Uterus (tissue), 4 donors: ENCODE measurements around the gene PLPP4. TPM values are rescaled to one million over a fixed set of nuclear protein-coding genes. Genes with fewer than 3 reads are reported as not detected.

Source experiments
- DNase-seq, 2 donors: peaks; one replicate each; pipeline ENCODE4 v3.0.0-alpha.2; 2019 to 2020
- H3K27ac ChIP-seq, 2 donors: fragments of 200-600 bp; sonication (generic); 1 replicate in 1 of 2; 2 replicates in 1 of 2; pipeline ENCODE4 v1.5.1; 2016 to 2018
- H3K27me3 ChIP-seq, 2 donors: fragments of 200-600 bp; sonication (generic); one replicate each; pipeline ENCODE4 v1.5.1; 2018 to 2019; ENCODE audit warnings: control low read depth in 1 of 2
- H3K36me3 ChIP-seq, 2 donors: fragments of 200-600 bp; sonication (generic); one replicate each; pipeline ENCODE4 v1.5.1; 2019; ENCODE audit warnings: control low read depth in 1 of 2
- H3K4me1 ChIP-seq, 2 donors: fragments of 200-600 bp; sonication (generic); one replicate each; pipeline ENCODE4 v1.5.1; 2018 to 2019; ENCODE audit warnings: control low read depth in 1 of 2
- H3K4me3 ChIP-seq, 2 donors: fragments of 200-600 bp; sonication (generic); 1 replicate in 1 of 2; 2 replicates in 1 of 2; pipeline ENCODE4 v1.5.1; 2018 to 2019; ENCODE audit warnings: mild to moderate bottlenecking in 1 of 2
- H3K9me3 ChIP-seq, 2 donors: fragments of 200-600 bp; sonication (generic); one replicate each; pipeline ENCODE4 v1.5.1; 2019; ENCODE audit warnings: control low read depth in 1 of 2
- POLR2A ChIP-seq, 2 donors: fragments of 450-650 bp; IDR thresholded peaks; one replicate each; pipeline ENCODE4 v1.6.1; 2016; ENCODE audit warnings: antibody characterized with exemption in 2 of 2, mild to moderate bottlenecking in 1 of 2, moderate library complexity in 1 of 2
- intact Hi-C: fragments of 100-400 bp; cut with DNase I; formaldehyde crosslinking; loops from one replicate; pipeline ENCODE4 v1.15.1; 2023; ENCODE audit warnings: low total_unique reads
- total RNA-seq, 4 donors: library from RNA; depleted of rRNA in 3 of 4; stranded (reverse); fragments of >200 nt in 3 of 4; gene quantifications; one replicate each; pipeline versions ENCODE4 v1.1.0 to v1.2.4, GENCODE V29; 2014 to 2023
- TF ChIP-seq, protein P1 (sequence below), 4 experiments: fragments of 200-600 bp in 2 of 4; fragments of 450-650 bp in 2 of 4; sonication (generic) in 2 of 4; IDR thresholded peaks; one replicate each; pipeline ENCODE4 v1.5.1; 2016 to 2019; ENCODE audit warnings: antibody characterized with exemption in 4 of 4, mild to moderate bottlenecking in 2 of 4, moderate library complexity in 1 of 4
- donor health status: DM: yes; HTN: yes; CAD: no.

The PLPP4 gene
- total RNA-seq, 4 donors from 2014 or later = 0.55 TPM; not detected in 3

DNA sequence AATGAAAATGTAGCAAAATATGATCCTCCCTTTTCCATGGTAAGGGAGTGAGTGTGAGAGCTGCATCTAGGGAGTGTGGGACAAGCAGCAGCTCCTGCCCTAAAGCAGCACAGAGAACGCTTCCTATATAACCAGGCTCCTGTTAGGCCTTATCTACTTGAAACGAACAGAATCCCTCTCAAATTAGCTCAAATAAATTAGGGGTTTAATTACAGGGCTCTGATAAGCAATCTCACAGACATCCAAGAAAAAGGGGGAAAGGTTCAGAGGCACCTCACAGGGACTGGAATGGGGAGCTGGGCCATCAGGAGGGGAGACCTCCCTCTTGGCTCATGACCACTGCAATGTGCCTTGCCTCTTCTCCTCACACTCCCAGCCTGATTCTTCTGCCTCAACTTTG is 57.9 kb downstream of the PLPP4 start:
- Histone ChIP-seq H3K9me3 (no peaks in the 10 kb centered on the region), H3K27me3 (no peaks in the 10 kb centered on the region), H3K27ac (no peak overlapping the region), H3K4me3 (no peak overlapping the region), H3K36me3 (no peaks in the 10 kb centered on the region), H3K4me1 (no peaks in the 10 kb centered on the region)
- no peak for DNase-seq
- intact Hi-C loops = no loop called here
- TF ChIP-seq, protein P1, sequence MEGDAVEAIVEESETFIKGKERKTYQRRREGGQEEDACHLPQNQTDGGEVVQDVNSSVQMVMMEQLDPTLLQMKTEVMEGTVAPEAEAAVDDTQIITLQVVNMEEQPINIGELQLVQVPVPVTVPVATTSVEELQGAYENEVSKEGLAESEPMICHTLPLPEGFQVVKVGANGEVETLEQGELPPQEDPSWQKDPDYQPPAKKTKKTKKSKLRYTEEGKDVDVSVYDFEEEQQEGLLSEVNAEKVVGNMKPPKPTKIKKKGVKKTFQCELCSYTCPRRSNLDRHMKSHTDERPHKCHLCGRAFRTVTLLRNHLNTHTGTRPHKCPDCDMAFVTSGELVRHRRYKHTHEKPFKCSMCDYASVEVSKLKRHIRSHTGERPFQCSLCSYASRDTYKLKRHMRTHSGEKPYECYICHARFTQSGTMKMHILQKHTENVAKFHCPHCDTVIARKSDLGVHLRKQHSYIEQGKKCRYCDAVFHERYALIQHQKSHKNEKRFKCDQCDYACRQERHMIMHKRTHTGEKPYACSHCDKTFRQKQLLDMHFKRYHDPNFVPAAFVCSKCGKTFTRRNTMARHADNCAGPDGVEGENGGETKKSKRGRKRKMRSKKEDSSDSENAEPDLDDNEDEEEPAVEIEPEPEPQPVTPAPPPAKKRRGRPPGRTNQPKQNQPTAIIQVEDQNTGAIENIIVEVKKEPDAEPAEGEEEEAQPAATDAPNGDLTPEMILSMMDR (IDR thresholded peaks at IDR 0.05) = no peak
- no peak for TF ChIP-seq POLR2A (IDR thresholded peaks at IDR 0.05)

DNA sequence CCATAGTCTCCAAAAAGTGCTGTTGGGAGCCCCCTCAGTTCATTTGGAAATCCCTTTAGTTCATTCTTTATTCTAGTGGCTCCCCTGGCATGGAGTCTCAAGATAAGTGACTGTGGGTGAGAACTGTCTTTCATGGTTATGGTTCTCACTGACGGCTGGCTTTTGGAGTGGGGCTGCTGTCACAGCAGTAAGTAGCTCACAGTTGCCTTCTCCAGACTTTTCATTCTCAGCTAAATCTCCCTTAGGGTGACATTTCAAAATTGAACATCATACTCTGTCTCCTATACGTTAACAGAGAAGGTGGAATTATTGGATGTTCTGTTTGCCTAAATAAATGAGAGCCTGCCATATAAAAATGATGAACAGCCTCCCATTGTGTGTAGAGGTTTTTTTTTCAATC is 58.7 kb downstream of the PLPP4 start:
- Histone ChIP-seq H3K4me3 (no peak overlapping the region), H3K9me3 (no peaks in the 10 kb centered on the region), H3K27me3 (no peaks in the 10 kb centered on the region), H3K4me1 (no peaks in the 10 kb centered on the region), H3K27ac (no peak overlapping the region), H3K36me3 (no peaks in the 10 kb centered on the region)
- no peak for DNase-seq
- intact Hi-C loops = no loop called here
- no peak for TF ChIP-seq POLR2A (IDR thresholded peaks at IDR 0.05)
- TF ChIP-seq, protein P1 (IDR thresholded peaks at IDR 0.05) = no peak

DNA sequence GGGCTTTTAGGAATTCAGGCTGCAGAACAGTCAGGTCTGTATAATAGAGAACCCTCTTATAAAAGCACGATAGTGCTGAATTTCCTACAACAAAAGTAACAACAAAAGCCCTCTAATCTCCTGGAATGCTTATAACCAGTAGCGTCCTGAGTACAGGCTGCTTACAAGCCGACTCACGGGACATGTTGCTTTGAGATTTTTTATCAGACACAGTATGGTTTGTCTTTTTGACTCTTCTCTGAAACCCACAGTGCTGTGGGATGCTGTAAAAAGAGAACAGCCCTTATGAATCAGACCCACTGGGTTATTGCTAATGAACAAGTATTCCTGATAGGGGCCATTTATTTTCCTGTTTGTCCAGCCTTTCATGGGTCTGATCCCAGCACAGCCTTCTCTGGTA is 59.4 kb downstream of the PLPP4 start:
- Histone ChIP-seq H3K9me3 (no peaks in the 10 kb centered on the region), H3K27ac (no peak overlapping the region), H3K36me3 (no peaks in the 10 kb centered on the region), H3K4me3 (no peak overlapping the region), H3K4me1 (no peaks in the 10 kb centered on the region), H3K27me3 (no peaks in the 10 kb centered on the region)
- DNase-seq = no peak
- TF ChIP-seq POLR2A (IDR thresholded peaks at IDR 0.05) = no peak
- TF ChIP-seq, protein P1 (IDR thresholded peaks at IDR 0.05) = no peak
- intact Hi-C loops = no loop called here

DNA sequence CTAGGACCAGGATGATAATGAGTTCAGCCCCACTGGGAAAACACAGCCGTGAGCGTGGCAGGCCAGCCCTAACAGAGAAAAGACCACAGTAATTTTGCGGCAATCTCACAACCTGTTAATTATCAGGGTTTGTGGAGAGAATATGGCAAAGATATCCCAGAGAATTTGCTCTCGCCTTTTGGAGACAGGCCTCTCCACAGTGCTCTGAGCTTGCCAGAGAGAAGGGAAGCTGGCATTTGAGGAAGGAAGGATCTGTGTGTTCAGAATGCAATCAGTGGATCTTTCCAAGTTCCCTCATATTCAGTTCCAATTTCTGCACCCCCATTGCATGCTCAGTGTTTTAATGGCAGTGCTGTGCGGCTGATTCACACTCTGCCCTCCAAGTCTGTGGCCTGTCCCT is 60.2 kb downstream of the PLPP4 start:
- Histone ChIP-seq H3K4me3 (no peak overlapping the region), H3K27me3 (no peaks in the 10 kb centered on the region), H3K4me1 (no peaks in the 10 kb centered on the region), H3K9me3 (no peaks in the 10 kb centered on the region), H3K27ac (no peak overlapping the region), H3K36me3 (no peaks in the 10 kb centered on the region)
- TF ChIP-seq, protein P1 (IDR thresholded peaks at IDR 0.05) = no peak
- no peak for TF ChIP-seq POLR2A (IDR thresholded peaks at IDR 0.05)
- DNase-seq = no peak
- intact Hi-C loops = no loop called here

DNA sequence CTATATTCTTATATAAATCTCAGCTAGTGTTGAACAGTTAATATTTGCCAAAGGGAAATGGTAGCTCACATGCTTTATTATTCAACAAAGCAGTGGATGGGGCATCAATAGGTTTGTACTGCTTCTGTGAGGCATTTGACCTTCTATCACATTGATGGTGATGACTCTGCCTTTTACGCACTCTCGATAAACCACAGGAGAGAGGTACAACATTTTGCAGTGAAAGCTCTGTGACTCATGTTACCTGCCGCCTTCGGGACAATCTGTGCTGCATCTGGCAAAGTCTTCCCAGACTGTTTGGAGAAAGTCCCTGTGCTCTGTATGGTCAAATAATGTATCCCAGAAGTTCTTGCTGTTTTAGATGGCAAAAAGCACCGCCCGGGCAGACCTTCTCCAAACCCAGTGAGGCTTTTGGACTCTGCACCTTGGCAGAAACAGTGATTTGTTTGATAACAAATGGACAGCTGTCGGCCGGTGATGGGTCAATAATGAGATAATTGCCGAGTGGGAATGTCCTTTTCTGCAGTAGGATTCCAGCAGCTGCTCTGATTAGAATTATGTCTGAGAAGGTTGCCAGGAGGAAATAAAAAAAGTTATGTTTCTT is 61.0 kb downstream of the PLPP4 start:
- Histone ChIP-seq H3K27ac (no peak overlapping the region), H3K9me3 (no peaks in the 10 kb centered on the region), H3K27me3 (no peaks in the 10 kb centered on the region), H3K36me3 (no peaks in the 10 kb centered on the region), H3K4me1 (no peaks in the 10 kb centered on the region), H3K4me3 (no peak overlapping the region)
- no peak for TF ChIP-seq POLR2A (IDR thresholded peaks at IDR 0.05)
- TF ChIP-seq, protein P1 (IDR thresholded peaks at IDR 0.05) = no peak
- intact Hi-C loops = no loop called here
- DNase-seq = no peak
